ENCODE measurements around the gene LPP.

Gene LPP

GRCh38 chr3:188796122-188796631, 642.2 kb downstream of the LPP start:
- H3K27ac ChIP-seq (ENCODE audit: low read depth, low read length): no peak overlapping the region

GRCh38 chr3:188797045-188797444, 643.1 kb downstream of the LPP start:
- Histone ChIP-seq H3K36me3 (ENCODE audit: control insufficient read depth, insufficient read depth, low read length) (no peaks in the 10 kb centered on the region), H3K4me1 (ENCODE audit: control insufficient read depth, insufficient read depth, low read length) (peaks cover 10% of the 10 kb centered on the region), H3K9me3 (ENCODE audit: control insufficient read depth, insufficient read depth, low read length) (no peaks in the 10 kb centered on the region), H3K9ac (ENCODE audit: low read depth, low read length) (no peak overlapping the region), H3K27ac (ENCODE audit: low read depth, low read length) (no peak overlapping the region), H3K27me3 (ENCODE audit: control insufficient read depth, insufficient read depth, low read length) (no peaks in the 10 kb centered on the region), H3K4me3 (ENCODE audit: low read depth, low read length) (no peak overlapping the region)

More at GRCh38 chr3:188796122-188796631, 642.2 kb downstream of the LPP start:
- Histone ChIP-seq H3K4me1 (ENCODE audit: control insufficient read depth, insufficient read depth, low read length) (peaks cover 10% of the 10 kb centered on the region), H3K27me3 (ENCODE audit: control insufficient read depth, insufficient read depth, low read length) (no peaks in the 10 kb centered on the region), H3K9ac (ENCODE audit: low read depth, low read length) (no peak overlapping the region), H3K36me3 (ENCODE audit: control insufficient read depth, insufficient read depth, low read length) (no peaks in the 10 kb centered on the region), H3K9me3 (ENCODE audit: control insufficient read depth, insufficient read depth, low read length) (no peaks in the 10 kb centered on the region), H3K4me3 (ENCODE audit: low read depth, low read length) (no peak overlapping the region)

GRCh38 chr3:188798556-188799145, 644.7 kb downstream of the LPP start:
- no peaks in the 10 kb centered on the region for H3K9me3 ChIP-seq (ENCODE audit: control insufficient read depth, insufficient read depth, low read length)
- H3K4me3 ChIP-seq (ENCODE audit: low read depth, low read length): no peak overlapping the region
- no peak overlapping the region for H3K27ac ChIP-seq (ENCODE audit: low read depth, low read length)
- H3K27me3 ChIP-seq (ENCODE audit: control insufficient read depth, insufficient read depth, low read length): no peaks in the 10 kb centered on the region
- peaks cover 10% of the 10 kb centered on the region for H3K4me1 ChIP-seq (ENCODE audit: control insufficient read depth, insufficient read depth, low read length)
- H3K9ac ChIP-seq (ENCODE audit: low read depth, low read length): no peak overlapping the region
- H3K36me3 ChIP-seq (ENCODE audit: control insufficient read depth, insufficient read depth, low read length): no peaks in the 10 kb centered on the region

GRCh38 chr3:188801393-188801792, 647.4 kb downstream of the LPP start:
- Histone ChIP-seq H3K27ac (ENCODE audit: low read depth, low read length) (no peak overlapping the region), H3K4me3 (ENCODE audit: low read depth, low read length) (no peak overlapping the region), H3K4me1 (ENCODE audit: control insufficient read depth, insufficient read depth, low read length) (peaks cover 10% of the 10 kb centered on the region), H3K9me3 (ENCODE audit: control insufficient read depth, insufficient read depth, low read length) (no peaks in the 10 kb centered on the region), H3K36me3 (ENCODE audit: control insufficient read depth, insufficient read depth, low read length) (no peaks in the 10 kb centered on the region), H3K27me3 (ENCODE audit: control insufficient read depth, insufficient read depth, low read length) (no peaks in the 10 kb centered on the region), H3K9ac (ENCODE audit: low read depth, low read length) (no peak overlapping the region)

- Histone ChIP-seq H3K9ac (ENCODE audit: low read depth, low read length) (no peak overlapping the region), H3K4me3 (ENCODE audit: low read depth, low read length) (no peak overlapping the region), H3K4me1 (ENCODE audit: control insufficient read depth, insufficient read depth, low read length) (no peaks in the 10 kb centered on the region), H3K27ac (ENCODE audit: low read depth, low read length) (no peak overlapping the region), H3K36me3 (ENCODE audit: control insufficient read depth, insufficient read depth, low read length) (no peaks in the 10 kb centered on the region), H3K9me3 (ENCODE audit: control insufficient read depth, insufficient read depth, low read length) (peaks cover 10% of the 10 kb centered on the region), H3K27me3 (ENCODE audit: control insufficient read depth, insufficient read depth, low read length) (no peaks in the 10 kb centered on the region)
Observed at GRCh38 chr3:188802645-188803044, 648.7 kb downstream of the LPP start.

GRCh38 chr3:188807006-188807405, 653.0 kb downstream of the LPP start:
- peaks cover 11% of the 10 kb centered on the region for H3K9me3 ChIP-seq (ENCODE audit: control insufficient read depth, insufficient read depth, low read length)
- H3K27me3 ChIP-seq (ENCODE audit: control insufficient read depth, insufficient read depth, low read length): no peaks in the 10 kb centered on the region
- H3K4me1 ChIP-seq (ENCODE audit: control insufficient read depth, insufficient read depth, low read length): no peaks in the 10 kb centered on the region
- no peak overlapping the region for H3K9ac ChIP-seq (ENCODE audit: low read depth, low read length)
- no peak overlapping the region for H3K27ac ChIP-seq (ENCODE audit: low read depth, low read length)
- no peaks in the 10 kb centered on the region for H3K36me3 ChIP-seq (ENCODE audit: control insufficient read depth, insufficient read depth, low read length)
- H3K4me3 ChIP-seq (ENCODE audit: low read depth, low read length): no peak overlapping the region

GRCh38 chr3:188812198-188812597, 658.2 kb downstream of the LPP start:
- H3K27me3 ChIP-seq (ENCODE audit: control insufficient read depth, insufficient read depth, low read length): no peaks in the 10 kb centered on the region
- no peaks in the 10 kb centered on the region for H3K36me3 ChIP-seq (ENCODE audit: control insufficient read depth, insufficient read depth, low read length)
- H3K9ac ChIP-seq (ENCODE audit: low read depth, low read length): no peak overlapping the region
- no peaks in the 10 kb centered on the region for H3K4me1 ChIP-seq (ENCODE audit: control insufficient read depth, insufficient read depth, low read length)
- no peak overlapping the region for H3K27ac ChIP-seq (ENCODE audit: low read depth, low read length)
- H3K4me3 ChIP-seq (ENCODE audit: low read depth, low read length): no peak overlapping the region
- H3K9me3 ChIP-seq (ENCODE audit: control insufficient read depth, insufficient read depth, low read length): peaks cover 6% of the 10 kb centered on the region

GRCh38 chr3:188814581-188814980, 660.6 kb downstream of the LPP start:
- H3K36me3 ChIP-seq (ENCODE audit: control insufficient read depth, insufficient read depth, low read length): no peaks in the 10 kb centered on the region
- H3K27me3 ChIP-seq (ENCODE audit: control insufficient read depth, insufficient read depth, low read length): no peaks in the 10 kb centered on the region
- H3K9me3 ChIP-seq (ENCODE audit: control insufficient read depth, insufficient read depth, low read length): no peaks in the 10 kb centered on the region
- no peaks in the 10 kb centered on the region for H3K4me1 ChIP-seq (ENCODE audit: control insufficient read depth, insufficient read depth, low read length)
- no peak overlapping the region for H3K9ac ChIP-seq (ENCODE audit: low read depth, low read length)
- H3K4me3 ChIP-seq (ENCODE audit: low read depth, low read length): no peak overlapping the region
- H3K27ac ChIP-seq (ENCODE audit: low read depth, low read length): no peak overlapping the region

GRCh38 chr3:188817103-188817934, 663.4 kb downstream of the LPP start:
- no peaks in the 10 kb centered on the region for H3K4me1 ChIP-seq (ENCODE audit: control insufficient read depth, insufficient read depth, low read length)
- no peak overlapping the region for H3K9ac ChIP-seq (ENCODE audit: low read depth, low read length)
- no peaks in the 10 kb centered on the region for H3K9me3 ChIP-seq (ENCODE audit: control insufficient read depth, insufficient read depth, low read length)
- H3K27me3 ChIP-seq (ENCODE audit: control insufficient read depth, insufficient read depth, low read length): no peaks in the 10 kb centered on the region
- H3K27ac ChIP-seq (ENCODE audit: low read depth, low read length): no peak overlapping the region
- H3K36me3 ChIP-seq (ENCODE audit: control insufficient read depth, insufficient read depth, low read length): no peaks in the 10 kb centered on the region
- H3K4me3 ChIP-seq (ENCODE audit: low read depth, low read length): no peak overlapping the region

- H3K9me3 ChIP-seq (ENCODE audit: control insufficient read depth, insufficient read depth, low read length): no peaks in the 10 kb centered on the region
- H3K36me3 ChIP-seq (ENCODE audit: control insufficient read depth, insufficient read depth, low read length): no peaks in the 10 kb centered on the region
- H3K27me3 ChIP-seq (ENCODE audit: control insufficient read depth, insufficient read depth, low read length): no peaks in the 10 kb centered on the region
- no peak overlapping the region for H3K4me3 ChIP-seq (ENCODE audit: low read depth, low read length)
- H3K4me1 ChIP-seq (ENCODE audit: control insufficient read depth, insufficient read depth, low read length): no peaks in the 10 kb centered on the region
- H3K9ac ChIP-seq (ENCODE audit: low read depth, low read length): no peak overlapping the region
- H3K27ac ChIP-seq (ENCODE audit: low read depth, low read length): no peak overlapping the region
Observed at GRCh38 chr3:188817935-188818269, 663.9 kb downstream of the LPP start.

GRCh38 chr3:188818282-188818681, 664.3 kb downstream of the LPP start:
- no peak overlapping the region for H3K4me3 ChIP-seq (ENCODE audit: low read depth, low read length)

More at GRCh38 chr3:188818282-188818681, 664.3 kb downstream of the LPP start:
- Histone ChIP-seq H3K9ac (ENCODE audit: low read depth, low read length) (no peak overlapping the region), H3K36me3 (ENCODE audit: control insufficient read depth, insufficient read depth, low read length) (no peaks in the 10 kb centered on the region), H3K9me3 (ENCODE audit: control insufficient read depth, insufficient read depth, low read length) (no peaks in the 10 kb centered on the region), H3K27me3 (ENCODE audit: control insufficient read depth, insufficient read depth, low read length) (no peaks in the 10 kb centered on the region), H3K4me1 (ENCODE audit: control insufficient read depth, insufficient read depth, low read length) (no peaks in the 10 kb centered on the region), H3K27ac (ENCODE audit: low read depth, low read length) (no peak overlapping the region)
